NCI-H187 treated with DMSO at 0.1 percent for 48 hours (cell line): ENCODE results near the gene FXR1.
"Not testable (repeated sequence)": the region's sequence is repeated elsewhere in the genome, so short reads cannot be mapped to it uniquely, and the experiment has no call there.

Source experiments
- DNase-seq: peaks from one replicate; lab custom pipeline; 2025; lab: John Stamatoyannopoulos, UW

FXR1 gene

DNA sequence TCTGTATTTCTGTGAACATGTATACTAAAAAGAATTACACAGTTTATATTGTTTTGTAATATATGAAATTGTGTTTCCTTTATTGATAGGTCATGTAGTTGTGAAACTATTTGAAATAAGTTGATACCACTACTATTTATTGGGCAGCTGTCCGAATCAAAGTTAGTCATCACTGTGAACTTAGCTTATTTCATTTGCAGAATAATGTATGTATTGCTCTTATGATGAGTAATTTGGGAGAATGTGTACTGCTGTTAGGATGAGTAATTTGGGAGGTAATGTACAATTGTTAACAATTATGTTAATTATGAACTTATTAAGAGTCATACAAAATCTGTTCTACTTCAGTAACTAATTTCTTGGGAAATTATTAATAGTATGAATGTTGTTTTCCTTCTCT, 22.2 kb downstream of the FXR1 start:
- DNase-seq: no peak

DNA sequence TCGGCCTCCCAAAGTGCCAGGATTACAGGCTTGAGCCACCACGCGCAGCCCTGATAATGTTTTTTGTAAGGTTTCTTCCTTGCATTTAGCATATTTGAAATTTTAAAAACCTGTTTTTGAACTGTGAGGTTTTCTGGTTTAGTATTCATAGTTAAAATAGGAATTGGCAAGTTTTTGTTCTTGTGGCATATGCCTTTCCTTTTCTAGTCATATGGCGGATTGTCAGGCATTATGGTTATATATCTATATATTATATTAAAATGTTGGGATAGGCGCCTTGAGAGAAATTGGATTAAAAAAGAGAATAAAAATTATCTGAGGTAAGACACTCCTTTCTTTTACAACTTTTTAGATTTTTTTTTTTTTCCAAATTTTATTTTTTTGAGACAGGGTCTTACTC, 28.4 kb downstream of the FXR1 start:
- DNase-seq: no peak

DNA sequence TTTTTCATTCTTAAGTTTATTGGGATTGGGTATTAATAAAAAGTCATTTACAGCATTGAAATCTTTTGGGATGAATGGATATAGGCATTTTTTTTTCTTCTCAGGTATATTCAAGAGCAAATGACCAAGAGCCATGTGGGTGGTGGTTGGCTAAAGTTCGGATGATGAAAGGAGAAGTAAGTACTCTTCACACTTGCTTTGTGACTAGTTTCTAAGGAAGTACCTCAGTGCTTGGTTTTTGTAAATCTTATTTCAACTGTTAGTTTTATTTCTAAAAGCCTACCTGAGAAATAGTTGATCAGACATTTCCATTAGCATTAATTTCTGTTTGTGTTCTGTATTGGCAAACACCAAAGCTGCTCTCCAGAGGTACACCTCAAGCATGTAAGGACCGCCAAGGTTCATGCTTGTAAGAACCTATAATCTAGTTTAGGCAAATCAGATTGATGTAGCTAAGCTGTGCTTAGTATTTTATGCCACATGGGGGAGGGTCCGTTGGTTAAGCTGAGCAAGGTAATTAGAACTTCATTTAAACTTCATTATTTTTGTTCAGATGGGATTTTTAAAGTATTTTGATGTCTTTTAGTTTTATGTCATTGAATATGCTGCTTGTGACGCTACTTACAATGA, 35.4 kb downstream of the FXR1 start:
- DNase-seq: no peak

DNA sequence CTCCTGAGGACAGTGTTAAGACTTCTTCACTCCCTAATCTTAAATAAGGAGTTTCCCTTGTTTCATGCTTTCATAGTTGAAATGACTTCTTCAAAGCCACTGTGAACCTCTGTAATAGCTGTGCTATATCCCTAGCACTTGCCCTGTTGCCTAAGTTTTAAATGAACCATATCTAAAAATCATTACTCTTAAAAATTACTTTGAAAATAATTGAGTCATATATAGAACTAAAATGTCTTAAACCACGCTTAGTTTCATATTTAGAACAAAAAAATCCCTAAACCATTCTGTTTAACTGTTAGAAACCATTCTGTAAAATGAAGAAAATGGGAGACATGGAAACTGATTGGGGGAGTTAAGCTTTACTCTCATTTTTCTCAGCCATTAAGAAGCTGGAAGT, 47.2 kb downstream of the FXR1 start:
- DNase-seq: no peak

DNA sequence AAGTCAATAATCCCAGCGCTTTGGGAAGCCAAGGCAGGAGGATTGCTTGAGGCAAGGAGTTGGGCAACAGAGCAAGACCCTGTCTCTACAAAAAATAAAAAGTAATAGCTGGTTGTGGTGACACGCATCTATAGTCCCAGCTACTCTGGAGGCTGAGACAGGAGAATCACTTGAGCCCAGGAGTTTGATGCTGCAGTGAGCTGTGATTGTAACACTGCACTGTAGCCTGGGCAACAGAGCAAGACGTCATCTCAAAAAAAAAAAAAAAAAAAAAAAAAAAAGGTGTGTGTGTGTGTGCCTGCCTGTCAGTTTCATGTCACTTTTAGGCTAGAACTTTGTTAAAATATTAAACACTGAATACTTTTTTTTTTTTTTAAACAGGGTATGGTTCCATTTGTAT, 48.6 kb downstream of the FXR1 start:
- no peak for DNase-seq

DNA sequence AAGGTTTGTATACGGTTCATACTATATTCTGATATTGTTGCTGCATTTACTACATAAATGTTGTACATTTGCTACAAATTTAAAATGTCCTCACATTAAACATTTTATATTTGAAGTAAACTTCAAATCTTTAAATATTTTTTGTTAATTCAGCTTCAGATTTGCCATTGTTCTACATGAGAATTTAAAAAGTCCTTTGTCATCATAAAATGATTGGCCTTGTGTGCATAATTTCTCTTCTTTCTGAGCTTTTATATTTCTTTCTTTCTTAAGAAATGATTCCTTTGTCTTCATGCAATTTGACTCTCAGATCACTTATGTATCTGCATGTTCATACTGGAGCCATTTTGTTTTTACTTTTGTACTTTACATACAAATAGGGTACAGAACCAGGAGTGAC, 49.1 kb downstream of the FXR1 start:
- no peak for DNase-seq

DNA sequence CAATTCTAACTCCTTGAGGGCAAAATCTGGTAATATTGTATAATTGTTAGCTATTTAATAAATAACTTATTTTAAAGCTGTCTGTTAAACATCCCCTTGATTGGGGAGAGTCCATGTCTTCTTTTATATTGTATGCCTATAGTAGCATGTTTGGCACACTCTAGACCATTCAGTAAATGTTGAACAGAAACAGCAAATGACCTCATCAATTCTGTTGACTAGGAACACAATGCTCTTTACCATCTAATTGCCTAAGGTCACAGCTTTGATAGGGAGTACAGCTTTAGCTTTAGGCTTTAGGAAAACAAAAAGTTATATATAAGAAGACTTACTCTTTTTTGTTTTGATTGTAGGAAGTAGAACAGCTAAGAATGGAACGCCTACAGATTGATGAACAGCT, 50.1 kb downstream of the FXR1 start:
- no peak for DNase-seq

DNA sequence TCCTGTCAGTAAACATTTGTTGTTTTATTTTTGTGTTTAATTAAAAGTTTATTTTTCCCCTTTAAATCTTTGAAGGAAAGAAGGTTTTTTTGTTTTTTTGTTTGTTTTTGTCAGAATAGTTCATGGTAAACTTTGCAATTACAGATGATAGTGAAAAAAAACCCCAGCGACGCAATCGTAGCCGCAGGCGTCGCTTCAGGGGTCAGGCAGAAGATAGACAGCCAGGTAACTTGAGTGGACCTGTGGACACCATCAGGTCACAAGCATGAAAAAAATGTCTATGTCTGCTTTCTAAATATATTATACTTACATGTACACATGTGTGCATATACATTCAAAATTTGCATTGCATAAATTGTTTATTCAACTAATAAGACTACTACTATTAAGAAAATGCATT, 58.5 kb downstream of the FXR1 start:
- DNase-seq: no peak

DNA sequence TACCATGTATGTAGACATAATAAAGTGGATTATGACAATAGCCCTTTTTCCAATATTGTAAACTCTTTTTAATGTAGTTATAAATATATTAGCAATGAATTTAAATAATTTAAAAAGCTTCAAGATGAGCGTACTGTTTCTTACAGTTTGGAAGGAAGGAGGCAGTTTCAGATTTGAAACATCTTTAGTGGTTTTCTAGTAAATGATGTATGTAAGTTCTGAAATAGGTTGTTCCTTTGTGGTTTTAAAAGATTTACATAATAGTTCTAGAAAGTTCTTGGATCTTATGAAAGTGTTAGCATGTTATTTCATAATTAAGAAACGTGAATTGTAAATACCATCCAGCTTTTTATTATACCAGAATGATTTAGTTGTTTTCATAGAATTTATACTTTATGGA, 61.1 kb downstream of the FXR1 start:
- no peak for DNase-seq

DNA sequence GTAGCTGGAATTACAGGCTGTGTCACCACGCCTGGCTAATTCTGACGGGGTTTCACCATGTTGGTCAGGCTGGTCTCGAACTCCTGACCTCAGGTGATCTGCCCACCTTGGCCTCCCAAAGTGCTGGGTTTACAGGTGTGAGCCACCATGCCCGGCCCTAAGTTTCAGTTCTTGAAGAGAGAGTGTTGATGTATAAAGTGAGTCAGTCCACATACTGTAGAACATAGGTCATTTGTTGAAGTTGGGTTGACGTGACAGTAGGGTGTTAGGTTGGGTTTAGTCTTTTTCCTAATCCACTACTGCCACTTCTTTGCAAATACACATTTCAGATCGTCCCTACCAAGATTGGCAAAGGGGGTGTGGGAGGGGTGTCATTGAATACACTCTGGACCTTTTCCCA, 61.8 kb downstream of the FXR1 start:
- DNase-seq: no peak

DNA sequence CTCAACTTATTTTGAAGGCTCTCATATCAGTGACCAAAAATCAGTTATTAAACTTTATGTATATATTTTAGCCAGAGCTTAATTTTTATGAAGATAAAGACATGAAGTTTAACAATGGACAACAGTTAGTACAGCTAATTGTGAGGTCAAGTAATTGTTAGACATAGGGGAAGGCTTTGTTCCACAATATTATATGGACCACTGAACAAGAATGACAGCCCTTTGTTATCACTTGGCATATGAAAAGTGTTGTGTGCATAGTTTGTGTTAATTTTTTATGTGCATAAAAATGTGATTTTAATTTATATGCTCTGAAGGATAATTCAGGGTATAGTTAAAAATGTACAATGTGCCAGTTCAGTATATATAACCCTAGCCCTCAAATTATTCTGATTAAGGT, 65.0 kb downstream of the FXR1 start:
- no peak for DNase-seq

DNA sequence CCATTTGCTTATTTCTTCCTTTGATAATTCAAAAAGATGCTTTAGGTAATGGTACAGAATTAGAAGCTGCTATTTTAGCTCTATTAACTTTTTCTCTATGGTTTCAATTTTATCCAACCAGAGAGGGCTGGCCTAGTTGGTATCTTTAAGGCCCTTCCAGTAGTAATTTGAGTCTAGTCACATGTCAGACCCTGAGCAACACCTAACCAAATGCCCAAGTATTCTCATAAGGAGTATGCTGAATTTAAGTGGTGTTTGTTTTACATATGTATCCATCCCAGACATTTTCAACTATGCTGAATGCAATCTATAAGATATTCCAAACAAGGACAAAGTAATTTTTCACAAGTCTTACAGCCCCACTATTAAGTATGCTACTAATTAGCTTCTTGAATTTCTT, 67.5 kb downstream of the FXR1 start:
- no peak for DNase-seq

DNA sequence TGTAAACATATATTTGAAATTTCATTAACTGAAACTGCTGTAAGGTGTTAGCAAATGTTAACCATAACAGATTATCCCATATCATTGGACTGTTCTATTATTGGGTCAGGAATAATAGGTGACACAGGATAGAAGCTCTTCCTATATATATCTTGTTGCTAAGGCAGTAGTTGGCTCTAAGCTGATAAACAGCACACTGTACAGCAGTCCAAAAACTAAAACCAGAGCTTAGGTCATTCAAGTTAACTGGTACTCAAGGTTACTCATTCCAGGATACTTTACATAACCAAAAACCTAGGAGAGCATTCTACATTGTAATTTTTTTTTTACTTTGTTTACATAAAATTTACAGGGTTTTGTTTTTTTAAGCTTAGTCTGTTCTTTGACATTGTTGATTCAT, 68.1 kb downstream of the FXR1 start:
- DNase-seq: no peak

DNA sequence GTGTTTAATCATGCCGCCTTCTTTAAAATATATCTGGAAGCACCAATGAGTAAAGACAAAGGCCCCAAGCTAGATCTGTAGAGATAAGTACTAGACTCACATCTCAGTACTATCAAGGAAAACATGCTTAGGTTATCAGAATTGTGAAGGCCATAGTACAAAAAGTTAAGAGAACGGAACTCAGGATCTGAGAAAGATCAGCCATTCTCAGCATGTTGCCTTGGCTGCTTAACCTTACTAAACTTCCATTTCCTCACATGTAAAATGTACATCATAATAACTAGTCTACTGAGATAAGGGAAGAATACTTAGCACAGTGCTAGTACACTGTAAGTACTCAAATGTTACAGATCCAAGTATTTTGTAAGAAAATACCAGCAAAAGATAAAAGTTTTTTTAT, 69.4 kb downstream of the FXR1 start:
- no peak for DNase-seq

DNA sequence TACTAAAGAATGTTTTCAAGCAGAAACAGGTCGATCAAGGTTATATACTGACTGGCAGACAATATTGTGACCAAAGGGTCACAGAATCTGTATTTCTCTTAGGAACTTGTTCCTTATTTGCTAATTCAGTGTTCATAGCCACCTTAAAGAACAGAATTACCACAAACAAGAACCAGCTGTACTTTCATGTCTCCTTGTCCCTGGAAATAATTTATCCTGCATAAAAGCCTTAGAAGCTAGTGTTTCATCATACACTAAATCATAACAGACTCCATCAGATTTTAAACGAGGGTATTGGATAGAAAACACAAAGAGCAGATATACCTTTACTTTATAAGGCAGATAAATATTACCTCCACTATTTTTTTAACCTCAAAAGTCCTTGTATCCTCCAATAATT, 70.7 kb downstream of the FXR1 start:
- no peak for DNase-seq

DNA sequence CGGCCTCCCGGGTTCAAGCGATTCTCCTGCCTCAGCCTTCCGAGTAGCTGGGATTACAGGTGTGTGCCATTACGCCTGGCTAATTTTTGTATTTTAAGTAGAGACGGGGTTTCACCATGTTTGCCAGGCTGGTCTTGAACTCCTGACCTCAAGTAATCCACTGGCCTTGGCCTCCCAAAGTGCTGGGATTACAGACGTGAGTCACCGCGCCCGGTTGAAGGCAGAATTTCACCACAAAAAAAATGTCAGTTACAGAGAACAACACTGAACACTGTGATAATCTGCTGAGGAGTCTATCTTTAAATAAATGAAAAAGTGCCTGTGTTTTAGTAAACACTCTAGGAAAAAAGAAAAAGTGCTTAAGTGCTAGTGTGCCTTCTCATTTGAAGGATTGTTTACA, 73.9 kb downstream of the FXR1 start:
- not testable (repeated sequence) for DNase-seq

DNA sequence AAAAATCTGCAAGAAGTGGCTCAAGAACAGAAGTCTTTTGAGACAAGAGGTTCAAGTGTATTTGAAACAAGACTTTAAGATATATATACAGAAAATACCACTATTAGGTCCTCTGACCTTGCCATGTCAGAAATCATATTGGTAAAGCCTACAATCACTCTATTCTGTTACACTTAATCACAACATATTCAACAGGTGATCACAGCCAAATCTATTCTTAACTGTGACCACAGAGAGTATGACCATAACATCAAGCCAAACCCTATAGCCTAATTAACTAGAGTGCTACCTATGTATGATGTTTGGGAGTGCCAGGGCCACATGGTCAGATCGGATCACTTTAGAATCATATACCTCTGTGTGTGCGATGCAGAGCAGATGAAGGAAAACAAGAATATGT, 74.9 kb downstream of the FXR1 start:
- no peak for DNase-seq

DNA sequence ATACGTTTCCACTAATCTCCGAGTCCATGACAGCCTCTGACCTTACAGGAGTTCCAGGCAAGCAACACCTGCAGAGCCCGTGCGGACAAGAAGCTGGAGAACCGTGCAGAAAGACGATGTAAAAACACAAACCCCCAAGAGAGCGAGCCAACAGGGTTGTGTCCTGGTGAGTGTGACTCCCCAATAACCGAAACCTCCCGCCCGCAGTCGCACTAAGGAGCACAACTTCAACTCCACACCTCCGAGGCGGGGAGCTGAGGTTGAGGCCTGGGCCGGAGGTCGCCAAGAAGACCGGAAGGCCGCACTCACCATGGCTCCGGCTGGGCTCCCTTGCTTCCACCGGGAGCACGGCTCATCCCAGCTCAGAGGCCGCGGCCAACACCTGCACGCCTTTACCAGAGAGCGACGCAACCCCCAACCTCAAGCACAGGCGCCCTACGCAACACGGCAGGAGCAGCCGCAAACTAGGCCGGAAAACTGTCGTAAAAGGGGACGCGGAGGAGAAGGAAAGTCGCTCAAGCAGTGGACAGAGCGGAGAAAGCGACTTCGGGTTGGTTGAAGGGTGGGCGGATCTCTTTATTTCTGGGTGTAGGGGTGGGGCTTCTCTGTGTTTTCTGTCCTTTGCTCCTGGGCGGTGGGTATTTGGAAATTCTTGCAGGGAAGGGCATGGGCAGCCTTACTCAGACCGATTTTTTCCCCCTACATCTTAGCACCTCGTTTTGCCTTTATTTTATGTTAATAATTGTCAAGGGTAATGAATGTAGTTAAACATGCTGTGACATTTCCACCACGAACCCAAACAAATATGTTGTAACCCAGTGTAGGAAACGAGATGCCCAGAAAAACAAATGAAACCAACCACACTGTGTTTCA, 77.1 kb downstream of the FXR1 start, which contains the start of gene DNAJC19:
Gene DNAJC19, minus strand, starts transcription at position 446 of the 873 bp plus-strand sequence. Its CDS starts 134 bp downstream, at position 312.
- DNase-seq: peak; percentile 95

DNA sequence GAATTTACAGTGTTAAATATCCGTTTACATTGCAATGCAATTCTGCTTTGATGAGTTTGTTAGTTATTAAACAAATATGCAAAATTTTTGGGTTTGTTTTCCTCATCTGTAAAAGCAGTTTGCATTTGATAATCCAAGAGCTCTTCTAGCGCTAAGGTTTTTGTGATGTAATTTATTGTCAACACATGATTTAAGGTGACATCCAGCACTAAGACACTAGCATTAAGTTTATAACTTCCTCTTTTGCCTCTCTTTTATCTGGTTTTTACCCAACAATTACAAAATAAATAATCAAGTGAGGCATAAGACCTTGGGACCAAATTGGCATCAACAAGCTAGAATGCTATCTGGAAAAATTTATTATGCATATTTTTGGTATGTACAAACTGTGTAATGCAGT, 78.0 kb downstream of the FXR1 start:
- no peak for DNase-seq

DNA sequence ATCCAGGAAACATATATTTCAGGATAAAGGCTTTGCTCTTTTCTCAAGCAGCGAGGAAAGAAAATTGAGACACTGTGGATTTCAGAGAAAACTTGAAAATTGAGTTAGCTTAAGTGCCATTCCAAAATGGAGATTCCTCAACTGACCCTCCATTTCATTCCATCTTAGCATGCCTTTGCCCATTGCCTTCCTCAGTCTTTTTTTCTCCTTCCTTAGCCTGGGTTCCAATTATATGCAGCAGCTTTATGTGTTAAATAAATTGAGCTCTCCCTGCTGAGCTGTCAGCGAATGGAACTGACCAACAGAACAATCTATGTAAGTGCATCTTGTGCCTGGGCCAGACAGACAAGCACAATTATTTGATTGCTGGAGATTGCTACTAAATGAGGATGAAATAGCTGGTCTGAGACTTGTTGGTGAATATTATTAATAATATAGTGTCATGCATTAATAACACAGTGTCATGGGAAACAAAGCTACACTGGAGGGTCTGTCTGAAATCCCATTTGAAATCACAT, 84.0 kb downstream of the FXR1 start:
- DNase-seq: no peak

DNA sequence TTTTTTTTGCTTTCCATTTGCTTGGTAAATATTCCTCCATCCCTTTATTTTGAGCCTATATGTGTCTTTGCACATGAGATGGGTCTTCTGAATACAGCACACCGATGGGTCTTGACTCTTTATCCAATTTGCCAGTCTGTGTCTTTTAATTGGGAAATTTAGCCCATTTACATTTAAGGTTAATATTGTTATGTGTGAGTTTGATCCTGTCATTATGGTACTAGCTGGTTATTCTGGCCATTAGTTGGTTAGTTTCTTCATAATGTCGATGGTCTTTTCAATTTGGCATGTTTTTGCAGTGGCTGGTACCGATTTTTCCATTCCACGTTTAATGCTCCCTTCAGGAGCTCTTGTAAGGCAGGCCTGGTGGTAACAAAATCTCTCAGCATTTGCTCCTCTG, 89.9 kb downstream of the FXR1 start:
- not testable (repeated sequence) for DNase-seq

DNA sequence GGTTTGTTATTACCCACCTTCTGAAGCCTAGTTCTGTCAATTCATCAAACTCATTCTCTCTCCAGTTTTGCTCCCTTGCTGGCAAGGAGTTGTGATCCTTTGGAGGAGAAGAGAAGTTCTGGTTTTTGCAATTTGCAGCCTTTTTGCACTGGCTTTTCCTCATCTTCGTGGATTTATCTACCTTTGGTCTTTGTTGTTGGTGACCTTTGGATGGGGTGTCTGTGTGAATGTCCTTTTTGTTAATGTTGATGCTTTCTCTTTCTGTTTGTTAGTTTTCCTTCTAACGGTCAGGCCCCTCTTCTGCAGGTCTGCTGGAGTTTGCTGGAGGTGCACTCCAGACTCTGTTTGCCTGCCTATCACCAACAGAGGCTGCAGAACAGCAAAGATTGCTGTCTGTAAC, 91.0 kb downstream of the FXR1 start:
- not testable (repeated sequence) for DNase-seq

DNA sequence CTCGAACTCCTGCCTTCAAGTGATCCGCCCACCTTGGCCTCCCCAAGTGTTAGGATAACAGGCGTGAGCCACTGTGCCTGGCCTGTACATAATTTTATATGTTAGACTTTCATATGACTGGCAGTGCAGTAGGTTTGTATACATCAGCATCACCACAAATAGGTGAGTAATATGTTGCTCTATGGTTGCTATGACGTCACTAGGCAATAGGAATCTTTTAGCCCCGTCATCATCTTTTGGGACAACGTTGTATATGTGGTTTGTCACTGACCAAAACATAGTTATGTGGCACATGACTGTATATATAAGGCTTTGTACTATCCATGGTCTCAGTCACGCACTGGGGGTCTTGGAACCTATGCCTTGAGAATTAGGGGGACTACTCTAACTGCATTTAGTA, 94.1 kb downstream of the FXR1 start:
- no peak for DNase-seq
